NCI-H146 (cell line): Measurements from ENCODE around the gene PCK2.
"Not testable (repeated sequence)": the region's sequence is repeated elsewhere in the genome, so short reads cannot be mapped to it uniquely, and the experiment has no call there.

Source experiments
- DNase-seq: peaks from one replicate; lab custom pipeline; 2025; lab: John Stamatoyannopoulos, UW

The PCK2 gene

GRCh38 chr14:24095271-24096068 lies 1.4 kb downstream of the PCK2 start:
- peak; percentile 75 for DNase-seq

- no peak for DNase-seq
These were observed 2.6 kb downstream of the PCK2 start for GRCh38 chr14:24096545-24097181.

- no peak for DNase-seq
These were observed 4.3 kb downstream of the PCK2 start for GRCh38 chr14:24098229-24098926.

- DNase-seq = no peak
These were observed 5.1 kb downstream of the PCK2 start for GRCh38 chr14:24098927-24099813.

GRCh38 chr14:24100197-24100981 lies 6.3 kb downstream of the PCK2 start:
- no peak for DNase-seq

- no peak for DNase-seq
These were observed 6.9 kb downstream of the PCK2 start for GRCh38 chr14:24100982-24101494.

GRCh38 chr14:24102357-24103048 lies 8.4 kb downstream of the PCK2 start:
- DNase-seq = no peak

GRCh38 chr14:24103451-24103850 lies 9.3 kb downstream of the PCK2 start:
- DNase-seq = no peak

GRCh38 chr14:24105609-24106239 lies 11.6 kb downstream of the PCK2 start:
- not testable (repeated sequence) for DNase-seq

- DNase-seq = no peak
These were observed 12.7 kb downstream of the PCK2 start for GRCh38 chr14:24106672-24107271.

GRCh38 chr14:24108336-24108874 lies 14.3 kb downstream of the PCK2 start:
- no peak for DNase-seq

- DNase-seq = no peak
These were observed 15.9 kb downstream of the PCK2 start for GRCh38 chr14:24110060-24110459.

GRCh38 chr14:24110523-24110922 lies 16.4 kb downstream of the PCK2 start:
- no peak for DNase-seq

GRCh38 chr14:24113379-24113800 lies 19.3 kb downstream of the PCK2 start:
- DNase-seq = no peak

- DNase-seq = peak; percentile 84
These were observed 19.9 kb downstream of the PCK2 start for GRCh38 chr14:24113801-24114531.

GRCh38 chr14:24114532-24115421 lies 20.7 kb downstream of the PCK2 start, which contains the start of the genes DCAF11 and NRL:
Gene DCAF11 (plus strand): TSS chr14:24114777. CDS start chr14:24115595, 818 bp downstream.
Gene NRL (minus strand): TSS chr14:24114949. CDS start chr14:24082848, 32,101 bp downstream.
- peak; percentile 99 for DNase-seq
